ENCODE measurements around the gene BET1. TPM values are rescaled to one million over a fixed set of nuclear protein-coding genes. Genes with fewer than 3 reads are reported as not detected.

BET1 gene, protein sequence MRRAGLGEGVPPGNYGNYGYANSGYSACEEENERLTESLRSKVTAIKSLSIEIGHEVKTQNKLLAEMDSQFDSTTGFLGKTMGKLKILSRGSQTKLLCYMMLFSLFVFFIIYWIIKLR
- 25.1 and 37.3 TPM in 2 replicates for total RNA-seq

DNA sequence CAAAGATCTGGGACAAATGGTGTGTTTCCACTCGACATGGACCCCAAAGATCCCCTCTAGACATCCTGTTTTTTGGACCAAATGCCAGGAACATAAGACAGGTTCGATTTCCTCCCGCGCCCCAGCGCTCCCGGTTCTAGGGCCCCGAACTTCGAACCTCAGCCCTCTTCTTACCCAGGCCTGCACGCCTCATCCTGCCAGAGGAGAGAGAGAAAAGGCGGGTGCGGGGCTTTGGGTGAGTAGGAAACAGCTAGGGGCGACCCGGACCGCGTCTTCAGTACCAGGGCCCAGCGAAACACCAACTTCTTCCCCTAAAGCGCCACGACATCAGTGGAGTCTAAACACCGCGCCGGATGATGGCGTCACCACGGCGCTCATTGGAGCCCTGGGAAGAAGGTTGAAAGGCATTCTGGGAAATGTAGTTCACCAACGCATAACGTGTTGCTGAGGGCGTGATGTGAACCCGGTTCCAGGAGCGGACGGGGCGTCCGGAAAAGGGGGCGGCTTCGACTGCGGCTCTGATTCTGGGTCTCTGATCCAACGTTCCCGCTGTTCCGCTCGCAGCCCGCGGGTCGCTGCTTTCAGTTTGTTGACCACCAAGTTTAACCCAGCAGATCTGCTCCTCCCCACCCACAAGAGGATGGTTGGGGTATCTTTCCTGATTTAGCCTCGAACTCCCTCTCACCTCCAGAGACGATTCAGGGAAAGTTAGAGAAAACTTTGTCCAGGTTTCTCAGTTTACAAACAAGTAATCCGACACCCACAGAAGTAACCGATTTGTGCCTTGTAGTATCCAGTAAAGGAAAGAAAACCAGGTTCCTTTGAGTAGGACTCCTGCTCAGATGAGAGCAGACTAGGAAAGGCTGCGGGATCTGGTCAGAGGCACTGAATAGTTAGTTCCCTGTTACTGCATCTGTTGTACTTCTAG is at the start of gene BET1:
BET1 (minus strand) TSS at position 332 of the 928 bp plus-strand sequence; CDS start at position 193, 139 bp downstream.

Other genes starting within 250 kb of the BET1 start
- gene TFPI2, start 113.6 kb downstream of the BET1 start, total RNA-seq, result 20.9 and 26.7 TPM in 2 replicates
- not detected in 2 replicates for gene GNGT1, start 97.8 kb downstream of the BET1 start, total RNA-seq
- gene GNG11, start 82.6 kb downstream of the BET1 start, total RNA-seq, result 1.3 and 8.0 TPM in 2 replicates

Measured in tracheal epithelial cell (primary cell).